ENCODE results near the gene KRTAP10-2.

- TF ChIP-seq CTCF (IDR thresholded peaks at IDR 0.05) (no peak), POLR2A (IDR thresholded peaks at IDR 0.05) (no peak)
Observed at GRCh38 chr21:44579833-44580144, 28.5 kb upstream of the KRTAP10-2 start.
